ENCODE results near the gene REM2.

GRCh38 chr14:22918804-22919600 is 36.0 kb downstream of the REM2 start, which contains the start of gene RBM23:
- TF ChIP-seq CTCF (IDR thresholded peaks at IDR 0.05) = peak in 1 of 6 experiments; percentile 28
- peak in 3 of 4 donors; percentile 55 to 84 (median 77) for TF ChIP-seq POLR2A (IDR thresholded peaks at IDR 0.05)

Measured in esophagus squamous epithelium (tissue), 4 donors.